Activated CD4-positive, alpha-beta T cell treated with anti-CD3 and anti-CD28 coated beads, Interleukin-2, amount 50 U/mL, for 24 hours (primary cell): ENCODE data around the gene NBPF3.
"Not testable (repeated sequence)": the region's sequence is repeated elsewhere in the genome, so short reads cannot be mapped to it uniquely, and the experiment has no call there.

Source experiments
- DNase-seq, 2 donors: peaks; one replicate each; pipeline ENCODE4 v3.0.0-alpha.2; 2020; ENCODE audit warnings: low read depth in 1 of 2, low spot score in 1 of 2

NBPF3 gene

GRCh38 chr1:21438646-21439312 lies 1.2 kb upstream of the NBPF3 start:
- not testable (repeated sequence) for DNase-seq

GRCh38 chr1:21439345-21439720 lies 604 bp upstream of the NBPF3 start:
- no peak for DNase-seq

GRCh38 chr1:21440630-21441125 lies 741 bp downstream of the NBPF3 start:
- not testable (repeated sequence) for DNase-seq

GRCh38 chr1:21446647-21447046 lies 6.7 kb downstream of the NBPF3 start:
- DNase-seq: not testable (repeated sequence)

- DNase-seq: no peak
These were observed 7.4 kb downstream of the NBPF3 start for GRCh38 chr1:21447311-21447710.

- no peak for DNase-seq
These were observed 10.0 kb downstream of the NBPF3 start for GRCh38 chr1:21449906-21450305.

- DNase-seq: no peak
These were observed 11.3 kb downstream of the NBPF3 start for GRCh38 chr1:21451212-21451611.

- DNase-seq: no peak
These were observed 12.1 kb downstream of the NBPF3 start for GRCh38 chr1:21451981-21452411.

GRCh38 chr1:21453964-21454614 lies 14.2 kb downstream of the NBPF3 start:
- not testable (repeated sequence) for DNase-seq

GRCh38 chr1:21454904-21455303 lies 15.0 kb downstream of the NBPF3 start:
- not testable (repeated sequence) for DNase-seq

GRCh38 chr1:21457654-21458053 lies 17.7 kb downstream of the NBPF3 start:
- no peak for DNase-seq

GRCh38 chr1:21465127-21465526 lies 25.2 kb downstream of the NBPF3 start:
- DNase-seq: not testable (repeated sequence)

- not testable (repeated sequence) for DNase-seq
These were observed 28.0 kb downstream of the NBPF3 start for GRCh38 chr1:21467946-21468345.

- DNase-seq: no peak
These were observed 28.7 kb downstream of the NBPF3 start for GRCh38 chr1:21468599-21468998.

- DNase-seq: no peak
These were observed 29.6 kb downstream of the NBPF3 start for GRCh38 chr1:21469581-21469980.

- no peak for DNase-seq
These were observed 32.9 kb downstream of the NBPF3 start for GRCh38 chr1:21472861-21473260.

GRCh38 chr1:21478356-21478755 lies 38.4 kb downstream of the NBPF3 start:
- DNase-seq: no peak

GRCh38 chr1:21483881-21484280 lies 43.9 kb downstream of the NBPF3 start:
- not testable (repeated sequence) for DNase-seq

- no peak for DNase-seq
These were observed 49.2 kb downstream of the NBPF3 start for GRCh38 chr1:21489146-21489545.

- DNase-seq: no peak
These were observed 51.0 kb downstream of the NBPF3 start for GRCh38 chr1:21490774-21491487.

GRCh38 chr1:21491488-21492355 lies 51.8 kb downstream of the NBPF3 start:
- no peak for DNase-seq
